IMR-90 (cell line): Measurements from ENCODE around the gene DISP1. TPM values are rescaled to one million over a fixed set of nuclear protein-coding genes. Genes with fewer than 3 reads are reported as not detected.

Source experiments
- ATAC-seq: fragments of 200-7000 bp; cut with Tn5 transposase; 2 replicates; pipeline ENCODE4 v1.9.1; 2020; ENCODE audit warnings: low read depth, mild to moderate bottlenecking, moderate library complexity
- BruUV-seq: library from RNA; stranded (reverse); fragments of 400-500 nt; replicated peaks from 2 replicates; lab custom pipeline; 2021; lab: Mats Ljungman, UMichigan
- CTCF ChIA-PET: fragments of 300-600 bp; formaldehyde crosslinking; extraction: SDS; loops from one replicate; lab custom pipeline; 2021; ENCODE audit warnings: antibody characterized with exemption; lab: Yijun Ruan, JAX
- POLR2A ChIA-PET: fragments of 300-600 bp; sonication (Branson Sonifier 250); formaldehyde crosslinking; loops from one replicate; lab custom pipeline; 2022; ENCODE audit warnings: antibody characterized with exemption; ENCODE audit not compliant: unreplicated experiment; lab: Charles Lee
- DNase-seq: peaks from one replicate; pipeline ENCODE4 v3.0.0; 2013
- H2AFZ ChIP-seq: replicated peaks from 2 replicates; pipeline ENCODE3; 2013; ENCODE audit warnings: low read length, mild to moderate bottlenecking; ENCODE audit not compliant: poor library complexity
- H2AK5ac ChIP-seq: 2 replicates; pipeline ENCODE4 v1.6.1; 2013; ENCODE audit warnings: low read depth, low read length, inconsistent platforms
- H2AK9ac ChIP-seq: replicated peaks from 2 replicates; pipeline ENCODE3; 2013; ENCODE audit warnings: mild to moderate bottlenecking, low read depth, low read length, moderate library complexity; ENCODE audit not compliant: poor library complexity
- H2BK120ac ChIP-seq: 2 replicates; pipeline ENCODE4 v1.6.1; 2013; ENCODE audit warnings: low read depth, low read length, inconsistent platforms
- H2BK15ac ChIP-seq: 3 replicates; pipeline ENCODE4 v1.6.1; 2013; ENCODE audit warnings: low read depth, low read length, inconsistent platforms
- H2BK20ac ChIP-seq: 2 replicates; pipeline ENCODE4 v1.6.1; 2013; ENCODE audit warnings: low read depth, mild to moderate bottlenecking, inconsistent platforms, low read length, moderate library complexity
- H2BK5ac ChIP-seq: 2 replicates; pipeline ENCODE4 v1.6.1; 2013; ENCODE audit warnings: mild to moderate bottlenecking, low read depth, low read length, inconsistent platforms; ENCODE audit not compliant: poor library complexity, severe bottlenecking
- H3K14ac ChIP-seq: replicated peaks from 2 replicates; pipeline ENCODE4 v1.6.1; 2013; ENCODE audit warnings: low read depth, low read length, inconsistent platforms
- H3K18ac ChIP-seq: 2 replicates; pipeline ENCODE4 v1.6.1; 2013; ENCODE audit warnings: low read depth, low read length, control low read depth
- H3K23ac ChIP-seq: 2 replicates; pipeline ENCODE4 v1.6.1; 2013; ENCODE audit warnings: low read depth, low read length, inconsistent platforms
- H3K27ac ChIP-seq: 2 replicates; pipeline ENCODE4 v1.5.1; 2013; ENCODE audit warnings: mild to moderate bottlenecking, control low read depth, low read length; ENCODE audit not compliant: insufficient read depth
- H3K27me3 ChIP-seq: 2 replicates; pipeline ENCODE4 v1.6.1; 2013; ENCODE audit warnings: low read length; ENCODE audit not compliant: control insufficient read depth, insufficient read depth
- H3K36me3 ChIP-seq: 2 replicates; pipeline ENCODE4 v1.6.1; 2013; ENCODE audit warnings: low read length, mixed read lengths; ENCODE audit not compliant: control insufficient read depth, insufficient read depth
- H3K4ac ChIP-seq: 2 replicates; pipeline ENCODE4 v1.6.1; 2013; ENCODE audit warnings: low read depth, low read length, inconsistent platforms
- H3K4me1 ChIP-seq: 2 replicates; pipeline ENCODE4 v1.6.1; 2013; ENCODE audit warnings: low read length, mixed read lengths; ENCODE audit not compliant: control insufficient read depth, insufficient read depth
- H3K4me2 ChIP-seq: 2 replicates; pipeline ENCODE4 v1.6.1; 2013; ENCODE audit warnings: low read depth, mild to moderate bottlenecking, control low read depth, low read length, moderate library complexity
- H3K4me3 ChIP-seq: 2 replicates; pipeline ENCODE4 v1.5.1; 2013; ENCODE audit warnings: low read depth, mild to moderate bottlenecking, control low read depth, low read length, moderate library complexity; ENCODE audit not compliant: insufficient read depth
- H3K56ac ChIP-seq: 2 replicates; pipeline ENCODE4 v1.6.1; 2013; ENCODE audit warnings: low read length, inconsistent platforms; ENCODE audit not compliant: insufficient read depth; ENCODE audit errors: extremely low read depth
- H3K79me1 ChIP-seq, 2 experiments: 2 replicates each; pipeline ENCODE4 v1.6.1; 2013; ENCODE audit warnings: low read length in 2 of 2, inconsistent platforms in 1 of 2, low read depth in 1 of 2
- H3K9ac ChIP-seq: 2 replicates; pipeline ENCODE4 v1.6.1; 2013; ENCODE audit warnings: low read depth, low read length, control low read depth
- H3K9me1 ChIP-seq: 2 replicates; pipeline ENCODE4 v1.6.1; 2013; ENCODE audit warnings: low read length, inconsistent platforms; ENCODE audit not compliant: insufficient read depth
- H3K9me3 ChIP-seq: 2 replicates; pipeline ENCODE4 v1.6.1; 2013; ENCODE audit warnings: low read length; ENCODE audit not compliant: control insufficient read depth, insufficient read depth
- H4K20me1 ChIP-seq: 2 replicates; pipeline ENCODE4 v1.6.1; 2013; ENCODE audit warnings: low read length, inconsistent platforms; ENCODE audit not compliant: insufficient read depth
- H4K5ac ChIP-seq: 2 replicates; pipeline ENCODE4 v1.6.1; 2013; ENCODE audit warnings: mild to moderate bottlenecking, low read depth, low read length, control low read depth
- H4K8ac ChIP-seq, 2 experiments: 2 replicates each; pipeline ENCODE4 v1.6.1; 2013; ENCODE audit warnings: low read depth in 2 of 2, low read length in 2 of 2, control low read depth in 1 of 2, inconsistent platforms in 1 of 2
- H4K91ac ChIP-seq: 2 replicates; pipeline ENCODE4 v1.6.1; 2013; ENCODE audit warnings: low read depth, low read length, inconsistent platforms; ENCODE audit not compliant: insufficient read depth
- CTCF ChIP-seq: conservative IDR thresholded peaks from 2 replicates; pipeline ENCODE4 v1.5.1; 2012; ENCODE audit warnings: mild to moderate bottlenecking, low read depth, low read length, improper control_type of control experiment
- MXI1 ChIP-seq: IDR thresholded peaks from 2 replicates; pipeline ENCODE4 v1.6.1; 2012; ENCODE audit warnings: low read depth, mild to moderate bottlenecking, low read length, moderate library complexity, borderline replicate concordance
- NFE2L2 ChIP-seq: fragments of 150-350 bp; IDR thresholded peaks from 2 replicates; pipeline ENCODE4 v1.6.1; 2016; ENCODE audit warnings: low read depth, mild to moderate bottlenecking, low read length
- USF2 ChIP-seq: fragments of 150-350 bp; IDR thresholded peaks from 2 replicates; pipeline ENCODE4 v1.6.1; 2017; ENCODE audit warnings: mild to moderate bottlenecking, antibody characterized with exemption, low read length, low read depth
- WGBS, 2 experiments: methylation state at CpG; one replicate each; pipeline versions ENCODE4 v1.1.5 to v1.1.7; 2013; ENCODE audit warnings: missing lambda C conversion rate in 2 of 2; ENCODE audit not compliant: insufficient read length in 1 of 2; ENCODE audit errors: extremely low coverage in 2 of 2; 5-methylcytosine and 5-hydroxymethylcytosine counted together
- dilution Hi-C: fragments of 300-500 bp; cut with HindIII; formaldehyde crosslinking; loops from one replicate; pipeline ENCODE4 v1.14.3; 2018; ENCODE audit warnings: low sequenced_read_pairs; ENCODE audit not compliant: unreplicated experiment
- in situ Hi-C: fragments of 300-500 bp; cut with MboI; formaldehyde crosslinking; loops from 3 replicates; pipeline ENCODE4 v1.14.3; 2019; ENCODE audit warnings: low sequenced_read_pairs, inconsistent platforms, mixed read lengths
- intact Hi-C: fragments of 100-400 bp; cut with micrococcal nuclease; formaldehyde crosslinking; loops from 2 replicates; pipeline ENCODE4 v1.10.0; 2022
- polyA plus RNA-seq, 3 experiments: library from polyadenylated mRNA; depleted of rRNA; stranded (reverse); fragments of >200 nt; gene quantifications; 2 replicates each; pipeline ENCODE4 v1.2.3, GENCODE V29; 2012; ENCODE audit warnings: low replicate concordance in 1 of 3
- total RNA-seq: library from RNA; depleted of rRNA; stranded (reverse); fragments of >200 nt; gene quantifications from 2 replicates; pipeline ENCODE4 v1.2.3, GENCODE V29; 2012

Gene DISP1
- total and polyA plus RNA-seq, 2 of the 4 experiments (the other 2 are of a cell fraction), result 3.3 to 5.2 TPM

GRCh38 chr1:222821239-222821638, 6.4 kb downstream of the DISP1 start:
- Histone ChIP-seq H3K18ac (no peak overlapping the region), H3K56ac (no peak overlapping the region), H4K20me1 (no peaks in the 10 kb centered on the region), H3K14ac (no peak overlapping the region), H2BK120ac (no peak overlapping the region), H3K4ac (no peak overlapping the region), H4K8ac (no peak overlapping the region), H4K91ac (no peak overlapping the region), H3K4me2 (no peak overlapping the region), H2AFZ (no peak overlapping the region), H2AK9ac (no peak overlapping the region), H2BK5ac (no peak overlapping the region), H3K23ac (no peak overlapping the region), H2BK15ac (no peak overlapping the region), H3K27ac (no peak overlapping the region), H3K27me3 (no peaks in the 10 kb centered on the region), H3K79me1 (peaks cover 12 to 27% of the 10 kb centered on the region in 2 experiments; a peak in 2 of 4 replicates), H3K36me3 (no peaks in the 10 kb centered on the region), H3K9me3 (no peaks in the 10 kb centered on the region), H3K9me1 (no peaks in the 10 kb centered on the region; the same call in 1 of the 2 replicates), H3K9ac (no peak overlapping the region), H3K4me3 (no peak overlapping the region), H4K5ac (no peak overlapping the region), H2AK5ac (no peak overlapping the region), H3K4me1 (peaks cover 6% of the 10 kb centered on the region), H2BK20ac (no peak overlapping the region)
- dilution Hi-C loops (no loop called here), in situ Hi-C loops (no loop called here), intact Hi-C loops (no loop called here)
- POLR2A ChIA-PET, result no interaction called here
- DNase-seq, result peak; percentile 15
- no peak for ATAC-seq
- BruUV-seq, result no TSS peak
- TF ChIP-seq MXI1 (no peak), NFE2L2 (no peak), CTCF (no peak), USF2 (no peak)
- 100% methylated on average over 1 of the region's 4 CpGs; no CpG with 5 or more reads in 1 of the 2 experiments for WGBS, 2 experiments
- CTCF ChIA-PET, result interaction anchor here (1.5 kb wide), 1 partner anchor 23 kb away, joined by 3 read pairs; no protein-coding TSS in a partner anchor
